ENCODE measurements around the gene DNLZ.

Gene DNLZ

DNA sequence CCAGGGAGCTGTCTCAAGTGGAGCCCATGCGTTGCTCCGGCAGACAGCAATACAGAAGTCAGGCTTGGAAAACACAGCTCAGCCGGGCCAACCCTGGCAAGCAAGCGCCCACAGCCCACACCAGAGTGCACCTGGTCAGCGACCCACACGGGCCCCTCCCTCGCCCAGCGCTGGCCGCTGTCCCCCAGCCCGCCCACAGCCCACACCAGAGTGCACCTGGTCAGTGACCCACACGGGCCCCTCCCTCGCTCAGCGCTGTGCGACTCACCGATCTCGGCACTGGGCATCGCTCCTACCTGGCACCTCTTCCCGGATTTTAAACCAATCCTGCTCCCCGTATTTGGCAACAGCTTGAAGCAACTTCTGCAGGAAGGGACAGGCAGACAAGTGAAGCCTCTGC lies 23.7 kb upstream of the DNLZ start:
- Histone ChIP-seq H3K4me1 (ENCODE audit: control insufficient read depth, low read depth, low read length) (no peaks in the 10 kb centered on the region), H4K5ac (ENCODE audit: low read length) (no peak overlapping the region), H3K4ac (ENCODE audit: low read depth, low read length) (no peak overlapping the region), H2BK15ac (replicated peaks; ENCODE audit: low read depth) (no peak overlapping the region), H3K27me3 (ENCODE audit: insufficient read depth, low read length, poor library complexity) (no peaks in the 10 kb centered on the region), H3K4me2 (ENCODE audit: low read length) (no peak overlapping the region), H3K18ac (ENCODE audit: low read length) (no peak overlapping the region), H3K4me3 (ENCODE audit: low read length) (no peak overlapping the region), H3K79me1 (ENCODE audit: low read length) (no peaks in the 10 kb centered on the region), H3K23ac (ENCODE audit: low read length) (no peak overlapping the region), H2BK120ac (ENCODE audit: low read depth, low read length) (no peak overlapping the region), H3K27ac (ENCODE audit: low read depth, low read length) (no peak overlapping the region), H2BK5ac (ENCODE audit: low read length) (no peak overlapping the region), H3K79me2 (ENCODE audit: control insufficient read depth, insufficient read depth, low read length) (no peaks in the 10 kb centered on the region), H4K8ac (ENCODE audit: low read depth, low read length) (no peak overlapping the region), H2AK5ac (ENCODE audit: low read length) (no peak overlapping the region), H3K56ac (ENCODE audit: low read length) (no peak overlapping the region), H3K36me3 (ENCODE audit: control insufficient read depth, insufficient read depth, low read length) (peaks cover 27% of the 10 kb centered on the region), H3K9ac (ENCODE audit: low read length) (no peak overlapping the region)
- WGBS (ENCODE audit: extremely low coverage, insufficient coverage, low lambda C conversion rate) = no CpG with 5 or more reads among the region's 19 CpGs
- no peak for DNase-seq

GRCh38 chr9:136386018-136386417 lies 22.5 kb upstream of the DNLZ start:
- H4K5ac ChIP-seq (ENCODE audit: low read length) = no peak overlapping the region
- no peak overlapping the region for H3K56ac ChIP-seq (ENCODE audit: low read length)
- H3K4ac ChIP-seq (ENCODE audit: low read depth, low read length) = no peak overlapping the region
- H3K23ac ChIP-seq (ENCODE audit: low read length) = no peak overlapping the region
- H3K4me3 ChIP-seq (ENCODE audit: low read length) = no peak overlapping the region
- H3K4me1 ChIP-seq (ENCODE audit: control insufficient read depth, low read depth, low read length) = no peaks in the 10 kb centered on the region
- H3K79me2 ChIP-seq (ENCODE audit: control insufficient read depth, insufficient read depth, low read length) = no peaks in the 10 kb centered on the region
- WGBS (ENCODE audit: extremely low coverage, insufficient coverage, low lambda C conversion rate) = no CpG with 5 or more reads among the region's 13 CpGs
- H3K9ac ChIP-seq (ENCODE audit: low read length) = no peak overlapping the region
- peaks cover 22% of the 10 kb centered on the region for H3K36me3 ChIP-seq (ENCODE audit: control insufficient read depth, insufficient read depth, low read length)
- no peak overlapping the region for H2BK120ac ChIP-seq (ENCODE audit: low read depth, low read length)
- H2BK5ac ChIP-seq (ENCODE audit: low read length) = no peak overlapping the region
- H2AK5ac ChIP-seq (ENCODE audit: low read length) = no peak overlapping the region
- H3K27ac ChIP-seq (ENCODE audit: low read depth, low read length) = no peak overlapping the region
- H2BK15ac ChIP-seq (replicated peaks; ENCODE audit: low read depth) = no peak overlapping the region
- no peak overlapping the region for H3K4me2 ChIP-seq (ENCODE audit: low read length)
- DNase-seq = no peak
- H3K27me3 ChIP-seq (ENCODE audit: insufficient read depth, low read length, poor library complexity) = no peaks in the 10 kb centered on the region
- H3K79me1 ChIP-seq (ENCODE audit: low read length) = no peaks in the 10 kb centered on the region
- no peak overlapping the region for H3K18ac ChIP-seq (ENCODE audit: low read length)
- no peak overlapping the region for H4K8ac ChIP-seq (ENCODE audit: low read depth, low read length)

GRCh38 chr9:136385015-136385414 lies 21.5 kb upstream of the DNLZ start:
- Histone ChIP-seq H3K56ac (ENCODE audit: low read length) (no peak overlapping the region), H3K36me3 (ENCODE audit: control insufficient read depth, insufficient read depth, low read length) (peaks cover 22% of the 10 kb centered on the region), H3K23ac (ENCODE audit: low read length) (no peak overlapping the region), H3K4me2 (ENCODE audit: low read length) (no peak overlapping the region), H4K5ac (ENCODE audit: low read length) (no peak overlapping the region), H3K27me3 (ENCODE audit: insufficient read depth, low read length, poor library complexity) (no peaks in the 10 kb centered on the region), H3K4me3 (ENCODE audit: low read length) (no peak overlapping the region), H3K79me2 (ENCODE audit: control insufficient read depth, insufficient read depth, low read length) (no peaks in the 10 kb centered on the region), H2BK15ac (replicated peaks; ENCODE audit: low read depth) (no peak overlapping the region), H3K27ac (ENCODE audit: low read depth, low read length) (no peak overlapping the region), H2AK5ac (ENCODE audit: low read length) (no peak overlapping the region), H3K79me1 (ENCODE audit: low read length) (no peaks in the 10 kb centered on the region), H3K4me1 (ENCODE audit: control insufficient read depth, low read depth, low read length) (no peaks in the 10 kb centered on the region), H4K8ac (ENCODE audit: low read depth, low read length) (no peak overlapping the region), H3K4ac (ENCODE audit: low read depth, low read length) (no peak overlapping the region), H2BK5ac (ENCODE audit: low read length) (no peak overlapping the region), H2BK120ac (ENCODE audit: low read depth, low read length) (no peak overlapping the region), H3K18ac (ENCODE audit: low read length) (no peak overlapping the region), H3K9ac (ENCODE audit: low read length) (no peak overlapping the region)
- no peak for DNase-seq
- WGBS (ENCODE audit: extremely low coverage, insufficient coverage, low lambda C conversion rate) = no CpG with 5 or more reads among the region's 11 CpGs

DNA sequence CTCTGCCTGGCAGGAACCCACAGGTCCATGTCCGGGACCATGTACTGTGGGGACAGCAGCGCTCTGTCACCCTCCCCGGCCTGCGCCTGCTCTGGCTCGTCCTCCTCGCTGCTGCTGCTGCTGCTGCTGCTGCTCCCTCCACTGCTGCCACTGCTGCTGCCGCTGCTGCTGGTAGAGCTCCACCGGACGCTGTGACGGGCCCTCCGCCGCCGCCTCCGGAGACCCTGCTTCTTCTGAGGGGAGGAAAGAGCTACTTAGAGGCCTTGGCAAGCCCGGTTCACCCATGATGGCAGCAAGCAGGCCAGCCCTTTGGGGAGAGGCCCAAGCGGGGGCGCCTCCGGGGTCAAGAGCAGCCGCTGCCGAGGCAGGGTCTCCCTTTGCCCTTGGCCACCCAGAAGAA lies 19.9 kb upstream of the DNLZ start:
- H3K4ac ChIP-seq (ENCODE audit: low read depth, low read length) = no peak overlapping the region
- H3K79me1 ChIP-seq (ENCODE audit: low read length) = no peaks in the 10 kb centered on the region
- H3K9ac ChIP-seq (ENCODE audit: low read length) = no peak overlapping the region
- no peaks in the 10 kb centered on the region for H3K4me1 ChIP-seq (ENCODE audit: control insufficient read depth, low read depth, low read length)
- H3K18ac ChIP-seq (ENCODE audit: low read length) = no peak overlapping the region
- no peak for DNase-seq
- no peak overlapping the region for H2BK120ac ChIP-seq (ENCODE audit: low read depth, low read length)
- no peak overlapping the region for H3K4me2 ChIP-seq (ENCODE audit: low read length)
- H3K79me2 ChIP-seq (ENCODE audit: control insufficient read depth, insufficient read depth, low read length) = no peaks in the 10 kb centered on the region
- no peak overlapping the region for H2BK15ac ChIP-seq (replicated peaks; ENCODE audit: low read depth)
- peaks cover 13% of the 10 kb centered on the region for H3K36me3 ChIP-seq (ENCODE audit: control insufficient read depth, insufficient read depth, low read length)
- no peaks in the 10 kb centered on the region for H3K27me3 ChIP-seq (ENCODE audit: insufficient read depth, low read length, poor library complexity)
- H3K27ac ChIP-seq (ENCODE audit: low read depth, low read length) = no peak overlapping the region
- WGBS (ENCODE audit: extremely low coverage, insufficient coverage, low lambda C conversion rate) = no CpG with 5 or more reads among the region's 20 CpGs
- no peak overlapping the region for H2AK5ac ChIP-seq (ENCODE audit: low read length)
- no peak overlapping the region for H4K5ac ChIP-seq (ENCODE audit: low read length)
- H2BK5ac ChIP-seq (ENCODE audit: low read length) = no peak overlapping the region
- H4K8ac ChIP-seq (ENCODE audit: low read depth, low read length) = no peak overlapping the region
- H3K4me3 ChIP-seq (ENCODE audit: low read length) = no peak overlapping the region
- H3K23ac ChIP-seq (ENCODE audit: low read length) = no peak overlapping the region
- H3K56ac ChIP-seq (ENCODE audit: low read length) = no peak overlapping the region

DNA sequence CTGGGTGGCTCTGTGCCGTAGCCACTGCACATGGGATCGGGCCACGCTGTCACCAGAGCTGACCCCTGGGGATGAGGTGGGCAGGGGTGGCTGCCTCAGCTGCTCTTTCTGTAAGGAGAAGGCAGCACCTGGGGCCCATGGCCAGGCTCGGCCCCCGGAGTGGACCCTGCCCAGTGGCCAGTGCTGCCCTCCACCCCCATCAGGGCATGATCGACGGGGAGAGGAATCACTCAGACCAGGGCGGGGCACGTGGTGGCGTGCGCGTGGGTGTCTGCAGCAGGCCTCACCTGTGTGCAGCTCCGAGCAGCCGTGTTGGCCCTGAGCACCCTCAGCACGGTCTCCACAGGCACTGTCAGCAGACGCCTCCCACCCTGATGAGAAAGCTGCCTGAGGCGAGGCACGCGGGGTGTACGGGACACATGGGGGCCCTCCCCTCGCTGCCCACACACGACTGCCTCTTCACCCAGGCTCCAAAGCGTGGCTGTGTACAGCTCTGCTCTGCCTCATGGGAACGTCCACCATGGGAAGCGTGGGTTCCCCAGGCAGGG lies 18.5 kb upstream of the DNLZ start:
- no peak for DNase-seq
- Histone ChIP-seq H3K4me1 (ENCODE audit: control insufficient read depth, low read depth, low read length) (no peaks in the 10 kb centered on the region), H2BK120ac (ENCODE audit: low read depth, low read length) (no peak overlapping the region), H3K23ac (ENCODE audit: low read length) (no peak overlapping the region), H3K27me3 (ENCODE audit: insufficient read depth, low read length, poor library complexity) (no peaks in the 10 kb centered on the region), H3K79me1 (ENCODE audit: low read length) (no peaks in the 10 kb centered on the region), H2AK5ac (ENCODE audit: low read length) (no peak overlapping the region), H2BK15ac (replicated peaks; ENCODE audit: low read depth) (no peak overlapping the region), H3K4me3 (ENCODE audit: low read length) (no peak overlapping the region), H3K18ac (ENCODE audit: low read length) (no peak overlapping the region), H4K8ac (ENCODE audit: low read depth, low read length) (no peak overlapping the region), H3K4ac (ENCODE audit: low read depth, low read length) (no peak overlapping the region), H3K27ac (ENCODE audit: low read depth, low read length) (no peak overlapping the region), H3K56ac (ENCODE audit: low read length) (no peak overlapping the region), H3K9ac (ENCODE audit: low read length) (no peak overlapping the region), H4K5ac (ENCODE audit: low read length) (no peak overlapping the region), H2BK5ac (ENCODE audit: low read length) (no peak overlapping the region), H3K4me2 (ENCODE audit: low read length) (no peak overlapping the region), H3K36me3 (ENCODE audit: control insufficient read depth, insufficient read depth, low read length) (peaks cover 8% of the 10 kb centered on the region), H3K79me2 (ENCODE audit: control insufficient read depth, insufficient read depth, low read length) (no peaks in the 10 kb centered on the region)
- WGBS (ENCODE audit: extremely low coverage, insufficient coverage, low lambda C conversion rate) = no CpG with 5 or more reads among the region's 25 CpGs

DNA sequence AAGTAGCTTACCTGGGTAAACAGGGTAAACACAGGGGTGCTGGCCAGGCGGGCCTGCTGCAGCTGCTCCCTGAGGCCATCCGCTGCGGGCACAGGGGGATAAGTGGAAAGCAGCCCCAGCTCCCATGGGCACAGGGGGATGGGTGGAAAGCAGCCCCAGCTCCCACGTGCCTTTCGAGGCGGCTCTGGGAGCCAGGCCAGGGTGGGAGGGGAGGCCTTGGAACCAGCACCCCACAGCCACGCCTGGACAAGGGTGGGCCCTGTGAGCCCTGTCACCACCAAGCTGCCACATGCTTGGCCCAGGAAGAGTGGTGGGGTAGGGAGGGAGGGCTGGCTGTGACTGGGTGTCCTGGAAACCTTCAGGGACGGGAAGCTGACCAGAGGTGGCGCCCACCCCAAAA lies 17.8 kb upstream of the DNLZ start:
- Histone ChIP-seq H3K9ac (ENCODE audit: low read length) (no peak overlapping the region), H4K8ac (ENCODE audit: low read depth, low read length) (no peak overlapping the region), H3K4me1 (ENCODE audit: control insufficient read depth, low read depth, low read length) (no peaks in the 10 kb centered on the region), H3K23ac (ENCODE audit: low read length) (no peak overlapping the region), H4K5ac (ENCODE audit: low read length) (no peak overlapping the region), H2BK120ac (ENCODE audit: low read depth, low read length) (no peak overlapping the region), H2AK5ac (ENCODE audit: low read length) (no peak overlapping the region), H2BK15ac (replicated peaks; ENCODE audit: low read depth) (no peak overlapping the region), H3K36me3 (ENCODE audit: control insufficient read depth, insufficient read depth, low read length) (peaks cover 7% of the 10 kb centered on the region), H3K4me2 (ENCODE audit: low read length) (no peak overlapping the region), H3K18ac (ENCODE audit: low read length) (no peak overlapping the region), H3K79me1 (ENCODE audit: low read length) (no peaks in the 10 kb centered on the region), H3K27ac (ENCODE audit: low read depth, low read length) (no peak overlapping the region), H2BK5ac (ENCODE audit: low read length) (no peak overlapping the region), H3K27me3 (ENCODE audit: insufficient read depth, low read length, poor library complexity) (no peaks in the 10 kb centered on the region), H3K56ac (ENCODE audit: low read length) (no peak overlapping the region), H3K4ac (ENCODE audit: low read depth, low read length) (no peak overlapping the region), H3K79me2 (ENCODE audit: control insufficient read depth, insufficient read depth, low read length) (no peaks in the 10 kb centered on the region), H3K4me3 (ENCODE audit: low read length) (no peak overlapping the region)
- WGBS (ENCODE audit: extremely low coverage, insufficient coverage, low lambda C conversion rate) = no CpG with 5 or more reads among the region's 9 CpGs
- DNase-seq = no peak

All from mesendoderm (in vitro differentiated cells).